Prostate gland (tissue), 2 donors: ENCODE results near the gene GNB1. TPM values are rescaled to one million over a fixed set of nuclear protein-coding genes. Genes with fewer than 3 reads are reported as not detected.

Experiments used
- DNase-seq: peaks from one replicate; pipeline ENCODE4 v3.0.0-alpha.2; 2019; ENCODE audit warnings: low spot score
- H3K27ac ChIP-seq, 2 donors: fragments of 200-600 bp; sonication (generic); 2 replicates each; pipeline ENCODE4 v1.5.1; 2017 to 2019
- H3K27me3 ChIP-seq: fragments of 200-600 bp; sonication (generic); replicated peaks from 2 replicates; pipeline ENCODE4 v1.5.1; 2019; ENCODE audit not compliant: insufficient read depth
- H3K36me3 ChIP-seq, 2 donors: fragments of 200-600 bp; sonication (generic); 1 replicate in 1 of 2; 2 replicates in 1 of 2; pipeline versions ENCODE4 v1.5.1 to v1.8.1; 2017 to 2019
- H3K4me1 ChIP-seq: fragments of 200-600 bp; sonication (generic); replicated peaks from 2 replicates; pipeline ENCODE4 v1.5.1; 2019
- H3K4me3 ChIP-seq, 2 donors: fragments of 200-600 bp; sonication (generic); 2 replicates each; pipeline ENCODE4 v1.5.1; 2017 to 2019
- H3K9me3 ChIP-seq: fragments of 200-600 bp; sonication (generic); 2 replicates; pipeline ENCODE4 v1.5.1; 2017
- POLR2A ChIP-seq: fragments of 450-650 bp; IDR thresholded peaks from one replicate; pipeline ENCODE4 v1.6.1; 2016; ENCODE audit warnings: antibody characterized with exemption, mild to moderate bottlenecking
- POLR2AphosphoS5 ChIP-seq: sonication (generic); formaldehyde crosslinking; IDR thresholded peaks from one replicate; pipeline ENCODE4 v1.6.1; 2017; ENCODE audit warnings: antibody characterized with exemption
- WGBS: methylation state at CpG from one replicate; pipeline ENCODE4 v1.1.5; 2018; 5-methylcytosine and 5-hydroxymethylcytosine counted together
- intact Hi-C: fragments of 100-400 bp; cut with DNase I; formaldehyde crosslinking; loops from one replicate; pipeline ENCODE4 v1.14.2; 2022
- total RNA-seq, 2 donors: library from RNA; depleted of rRNA; stranded (reverse); fragments of >200 nt; gene quantifications; one replicate each; pipeline ENCODE4 v1.1.0, GENCODE V29; 2016
- TF ChIP-seq, protein P1 (sequence below), 4 experiments: fragments of 200-600 bp in 2 of 4; fragments of 450-650 bp in 2 of 4; sonication (generic) in 2 of 4; IDR thresholded peaks; 1 replicate in 3 of 4; 2 replicates in 1 of 4; pipeline ENCODE4 v1.5.1; 2016 to 2019; ENCODE audit warnings: antibody characterized with exemption in 4 of 4, mild to moderate bottlenecking in 2 of 4, moderate library complexity in 2 of 4

Gene GNB1
- total RNA-seq, 2 donors from 2014 or later = 163 to 233 TPM

DNA sequence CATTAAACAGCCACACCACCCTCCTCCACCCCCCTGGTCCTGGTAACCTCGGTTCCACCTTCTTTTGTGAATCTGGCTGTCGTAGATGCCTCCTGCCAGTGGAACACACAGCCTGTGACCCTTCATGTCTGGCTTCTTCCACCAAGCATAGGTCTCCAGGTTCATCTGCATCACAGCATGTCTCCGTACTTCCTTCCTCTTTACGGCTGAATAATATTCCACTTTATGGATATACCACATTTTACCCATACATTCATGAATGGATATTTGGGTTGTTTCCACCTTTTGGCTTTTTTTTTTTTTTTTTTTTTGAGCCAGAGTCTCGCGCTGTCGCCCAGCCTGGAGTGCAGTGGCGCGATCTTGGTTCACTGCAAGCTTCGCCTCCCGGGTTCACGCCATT is 12.3 kb upstream of the GNB1 start:
- Histone ChIP-seq H3K9me3 (no peaks in the 10 kb centered on the region), H3K27ac (no peak overlapping the region), H3K36me3 (no peaks in the 10 kb centered on the region), H3K27me3 (no peaks in the 10 kb centered on the region), H3K4me1 (peaks cover 3% of the 10 kb centered on the region), H3K4me3 (no peak overlapping the region)
- 97% methylated on average over 12 of the region's 12 CpGs for WGBS
- no peak for DNase-seq
- TF ChIP-seq, protein P1, sequence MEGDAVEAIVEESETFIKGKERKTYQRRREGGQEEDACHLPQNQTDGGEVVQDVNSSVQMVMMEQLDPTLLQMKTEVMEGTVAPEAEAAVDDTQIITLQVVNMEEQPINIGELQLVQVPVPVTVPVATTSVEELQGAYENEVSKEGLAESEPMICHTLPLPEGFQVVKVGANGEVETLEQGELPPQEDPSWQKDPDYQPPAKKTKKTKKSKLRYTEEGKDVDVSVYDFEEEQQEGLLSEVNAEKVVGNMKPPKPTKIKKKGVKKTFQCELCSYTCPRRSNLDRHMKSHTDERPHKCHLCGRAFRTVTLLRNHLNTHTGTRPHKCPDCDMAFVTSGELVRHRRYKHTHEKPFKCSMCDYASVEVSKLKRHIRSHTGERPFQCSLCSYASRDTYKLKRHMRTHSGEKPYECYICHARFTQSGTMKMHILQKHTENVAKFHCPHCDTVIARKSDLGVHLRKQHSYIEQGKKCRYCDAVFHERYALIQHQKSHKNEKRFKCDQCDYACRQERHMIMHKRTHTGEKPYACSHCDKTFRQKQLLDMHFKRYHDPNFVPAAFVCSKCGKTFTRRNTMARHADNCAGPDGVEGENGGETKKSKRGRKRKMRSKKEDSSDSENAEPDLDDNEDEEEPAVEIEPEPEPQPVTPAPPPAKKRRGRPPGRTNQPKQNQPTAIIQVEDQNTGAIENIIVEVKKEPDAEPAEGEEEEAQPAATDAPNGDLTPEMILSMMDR (IDR thresholded peaks at IDR 0.05) = no peak
- TF ChIP-seq POLR2A (no peak), POLR2AphosphoS5 (no peak)
- intact Hi-C loops = loop anchor here (10.0 kb wide), 1 partner anchor 148 kb away; no protein-coding TSS in a partner anchor

DNA sequence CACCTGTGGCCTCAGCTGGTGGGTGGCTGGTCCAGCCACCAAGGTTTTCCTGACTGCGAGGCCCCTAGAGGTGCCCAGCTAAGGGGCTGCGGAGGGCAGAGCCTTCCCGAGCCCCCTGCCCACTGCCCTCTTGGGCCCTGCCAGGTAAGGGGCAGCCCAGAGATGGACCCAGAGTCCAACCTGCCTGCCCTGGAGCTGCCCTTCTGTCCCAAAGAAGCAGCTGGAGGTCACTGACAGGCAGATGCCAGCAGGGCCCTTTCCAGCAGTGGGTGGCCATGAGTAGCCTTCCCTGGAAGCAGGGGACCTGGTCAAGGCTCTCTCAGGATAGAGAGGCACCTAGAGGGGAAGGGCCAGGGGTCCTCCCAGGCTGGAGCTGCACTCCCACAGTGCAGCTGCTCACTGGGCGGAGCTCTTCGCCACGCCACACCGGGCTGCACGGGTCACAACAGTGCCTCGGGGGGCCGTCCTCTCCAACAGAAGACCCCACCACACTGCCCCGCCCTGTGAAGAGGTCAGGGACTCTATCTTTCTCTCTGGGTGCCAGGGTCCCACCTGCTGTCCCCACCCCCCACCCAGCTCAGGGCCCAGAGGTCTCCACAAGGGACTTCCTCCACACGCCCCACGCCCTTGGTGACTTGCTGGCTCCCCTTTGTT is 10.9 kb upstream of the GNB1 start:
- intact Hi-C loops = loop anchor here (10.0 kb wide), 1 partner anchor 147 kb away; no protein-coding TSS in a partner anchor
- no peak for DNase-seq

DNA sequence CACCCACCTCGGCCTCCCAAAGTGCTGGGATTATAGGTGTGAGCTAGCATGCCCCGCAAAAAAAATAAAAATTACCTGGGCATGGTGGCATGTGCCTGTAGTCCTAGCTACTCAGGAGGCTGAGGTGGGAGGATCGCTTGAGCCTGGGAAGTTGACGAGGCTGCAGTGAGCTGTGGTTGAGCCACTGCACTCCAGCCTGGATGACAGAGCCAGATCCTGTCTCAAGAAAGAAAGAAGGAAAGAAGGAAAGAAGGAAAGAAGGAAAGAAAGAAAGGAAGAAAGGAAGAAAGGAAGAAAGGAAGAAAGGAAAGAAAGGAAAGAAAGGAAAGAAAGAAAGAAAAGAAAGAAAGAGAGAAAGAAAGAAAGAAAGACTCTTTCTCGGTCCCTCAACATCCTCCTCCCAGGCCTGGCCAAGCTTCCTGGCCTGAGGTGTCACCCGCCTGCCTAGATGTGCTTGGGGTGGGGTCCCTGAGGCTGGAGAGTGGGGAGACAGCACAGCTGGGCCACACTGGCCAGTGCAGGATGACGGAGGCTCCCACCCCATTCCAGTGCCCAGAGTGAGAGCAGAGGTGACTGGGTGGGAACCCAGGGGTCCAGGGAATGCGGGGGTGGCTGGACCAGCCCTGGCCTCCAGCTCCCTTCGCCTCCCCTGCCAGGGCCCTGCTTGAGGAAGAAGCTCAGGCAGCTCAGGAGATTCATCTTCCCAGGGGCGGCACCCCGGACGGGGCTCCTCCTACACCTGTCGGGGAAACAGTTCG is 10.2 kb upstream of the GNB1 start:
- intact Hi-C loops = loop anchor here (10.0 kb wide), 1 partner anchor 146 kb away; no protein-coding TSS in a partner anchor
- Histone ChIP-seq H3K9me3 (no peaks in the 10 kb centered on the region), H3K27me3 (no peaks in the 10 kb centered on the region), H3K4me3 (no peak overlapping the region), H3K36me3 (no peaks in the 10 kb centered on the region), H3K4me1 (no peaks in the 10 kb centered on the region), H3K27ac (no peak overlapping the region)
- 74% methylated on average over 14 of the region's 14 CpGs for WGBS
- no peak for DNase-seq
- TF ChIP-seq POLR2AphosphoS5 (no peak), POLR2A (no peak)
- TF ChIP-seq, protein P1 (IDR thresholded peaks at IDR 0.05) = no peak

More for the DNA sequence above, 10.9 kb upstream of the GNB1 start:
- no peak for TF ChIP-seq POLR2AphosphoS5
- TF ChIP-seq, protein P1 (IDR thresholded peaks at IDR 0.05) = no peak
- no peaks in the 10 kb centered on the region for H3K9me3 ChIP-seq
- no peak overlapping the region for H3K27ac ChIP-seq
- H3K36me3 ChIP-seq = no peaks in the 10 kb centered on the region
- H3K4me1 ChIP-seq = no peaks in the 10 kb centered on the region
- WGBS = 70% methylated on average over 9 of the region's 13 CpGs
- no peaks in the 10 kb centered on the region for H3K27me3 ChIP-seq
- H3K4me3 ChIP-seq = no peak overlapping the region

DNA sequence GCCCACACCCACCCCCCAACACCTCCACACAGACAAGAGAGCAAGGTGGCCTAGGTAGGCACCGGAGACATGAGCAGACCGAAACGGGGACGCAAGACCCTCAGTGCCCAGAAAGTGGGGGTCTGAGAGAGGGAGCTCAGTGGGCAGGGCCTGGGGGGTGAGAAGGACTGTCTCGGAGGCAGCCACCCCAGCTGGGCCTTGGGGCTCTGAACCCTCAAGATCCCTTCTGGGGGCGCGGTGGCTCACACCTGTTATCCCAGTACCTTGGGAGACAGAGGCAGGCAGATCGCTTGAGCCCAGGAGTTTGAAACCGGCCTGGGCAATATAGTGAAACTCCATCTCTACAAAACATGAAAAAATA is 9.1 kb upstream of the GNB1 start:
- Histone ChIP-seq H3K36me3 (no peaks in the 10 kb centered on the region), H3K27ac (no peak overlapping the region), H3K9me3 (no peaks in the 10 kb centered on the region), H3K27me3 (no peaks in the 10 kb centered on the region), H3K4me1 (peaks cover 3% of the 10 kb centered on the region), H3K4me3 (no peak overlapping the region)
- intact Hi-C loops = loop anchor here (10.0 kb wide), 1 partner anchor 145 kb away; no protein-coding TSS in a partner anchor
- 91% methylated on average over 9 of the region's 9 CpGs for WGBS
- DNase-seq = no peak
- TF ChIP-seq POLR2AphosphoS5 (no peak), POLR2A (no peak)
- TF ChIP-seq, protein P1 (IDR thresholded peaks at IDR 0.05) = no peak
